T-helper 2 cell treated with Interferon-gamma antibody and Interleukin-4, amounts not matched to agents 5 μg/mL and 100 μg/mL, for 36 hours (primary cell): ENCODE results near the gene TMEM88.

Experiments
- DNase-seq: peaks from one replicate; pipeline ENCODE4 v3.0.0; 2021; ENCODE audit warnings: low spot score
- H3K27ac Mint-ChIP-seq: one replicate; pipeline ENCODE4 v1.8.0; 2021; ENCODE audit warnings: mild to moderate bottlenecking, mixed read lengths
- H3K27me3 Mint-ChIP-seq: one replicate; pipeline ENCODE4 v1.8.0; 2021; ENCODE audit warnings: low read depth, mixed read lengths
- H3K36me3 Mint-ChIP-seq: one replicate; pipeline ENCODE4 v1.8.0; 2021; ENCODE audit warnings: low read depth, mixed read lengths
- H3K4me1 Mint-ChIP-seq: one replicate; pipeline ENCODE4 v1.8.0; 2021; ENCODE audit warnings: low read depth, mixed read lengths
- H3K4me3 Mint-ChIP-seq: one replicate; pipeline ENCODE4 v1.8.0; 2022; ENCODE audit warnings: mild to moderate bottlenecking, moderate library complexity, mixed read lengths
- H3K9me3 Mint-ChIP-seq: one replicate; pipeline ENCODE4 v1.8.0; 2021; ENCODE audit warnings: mixed read lengths

TMEM88 gene

GRCh38 chr17:7887038-7887481 lies 32.2 kb downstream of the TMEM88 start:
- Mint-ChIP-seq H3K4me3 (no peak overlapping the region), H3K9me3 (no peaks in the 10 kb centered on the region), H3K36me3 (peaks cover 29% of the 10 kb centered on the region), H3K27ac (no peak overlapping the region), H3K27me3 (no peaks in the 10 kb centered on the region), H3K4me1 (peaks cover 13% of the 10 kb centered on the region)
- no peak for DNase-seq

- H3K27ac Mint-ChIP-seq = no peak overlapping the region
- no peaks in the 10 kb centered on the region for H3K9me3 Mint-ChIP-seq
Measured at GRCh38 chr17:7887482-7888183, 32.8 kb downstream of the TMEM88 start.

GRCh38 chr17:7888184-7888920 lies 33.5 kb downstream of the TMEM88 start, which contains the start of gene CHD3:
CHD3 (plus strand) TSS chr17:7888789; CDS start chr17:7889001, 212 bp downstream.
- no peak within 1 kb of the TSS for H3K27ac Mint-ChIP-seq
- peaks cover 35% of the 10 kb centered on the region for H3K36me3 Mint-ChIP-seq
- peak; percentile 69 for DNase-seq
- H3K27me3 Mint-ChIP-seq = no peaks in the 10 kb centered on the region
- peaks cover 13% of the 10 kb centered on the region for H3K4me1 Mint-ChIP-seq
- H3K4me3 Mint-ChIP-seq = no peak within 1 kb of the TSS
- no peaks in the 10 kb centered on the region for H3K9me3 Mint-ChIP-seq

More at GRCh38 chr17:7887482-7888183, 32.8 kb downstream of the TMEM88 start:
- H3K4me1 Mint-ChIP-seq = peaks cover 13% of the 10 kb centered on the region
- H3K4me3 Mint-ChIP-seq = no peak overlapping the region
- H3K27me3 Mint-ChIP-seq = no peaks in the 10 kb centered on the region
- peak; percentile 90 for DNase-seq
- peaks cover 31% of the 10 kb centered on the region for H3K36me3 Mint-ChIP-seq

- Mint-ChIP-seq H3K36me3 (peaks cover 45% of the 10 kb centered on the region), H3K4me1 (peaks cover 13% of the 10 kb centered on the region), H3K27ac (no peak overlapping the region), H3K4me3 (no peak overlapping the region), H3K27me3 (no peaks in the 10 kb centered on the region), H3K9me3 (no peaks in the 10 kb centered on the region)
- no peak for DNase-seq
Measured at GRCh38 chr17:7889166-7889955, 34.5 kb downstream of the TMEM88 start.

- no peak for DNase-seq
- H3K9me3 Mint-ChIP-seq = no peaks in the 10 kb centered on the region
- H3K4me1 Mint-ChIP-seq = peaks cover 16% of the 10 kb centered on the region
- peaks cover 72% of the 10 kb centered on the region for H3K36me3 Mint-ChIP-seq
- no peak overlapping the region for H3K4me3 Mint-ChIP-seq
- no peak overlapping the region for H3K27ac Mint-ChIP-seq
- no peaks in the 10 kb centered on the region for H3K27me3 Mint-ChIP-seq
Measured at GRCh38 chr17:7893187-7893880, 38.5 kb downstream of the TMEM88 start.

GRCh38 chr17:7894226-7894625 lies 39.4 kb downstream of the TMEM88 start:
- Mint-ChIP-seq H3K4me1 (peaks cover 16% of the 10 kb centered on the region), H3K36me3 (peaks cover 81% of the 10 kb centered on the region), H3K27me3 (no peaks in the 10 kb centered on the region), H3K9me3 (no peaks in the 10 kb centered on the region), H3K27ac (no peak overlapping the region), H3K4me3 (no peak overlapping the region)
- DNase-seq = no peak

GRCh38 chr17:7894866-7895265 lies 40.0 kb downstream of the TMEM88 start:
- no peak for DNase-seq
- H3K36me3 Mint-ChIP-seq = peaks cover 82% of the 10 kb centered on the region
- H3K4me3 Mint-ChIP-seq = no peak overlapping the region
- H3K27me3 Mint-ChIP-seq = no peaks in the 10 kb centered on the region
- no peak overlapping the region for H3K27ac Mint-ChIP-seq
- H3K9me3 Mint-ChIP-seq = no peaks in the 10 kb centered on the region
- H3K4me1 Mint-ChIP-seq = peaks cover 12% of the 10 kb centered on the region

GRCh38 chr17:7897090-7897489 lies 42.2 kb downstream of the TMEM88 start:
- H3K9me3 Mint-ChIP-seq = no peaks in the 10 kb centered on the region
- no peak overlapping the region for H3K27ac Mint-ChIP-seq
- peaks cover 83% of the 10 kb centered on the region for H3K36me3 Mint-ChIP-seq
- H3K4me1 Mint-ChIP-seq = peaks cover 8% of the 10 kb centered on the region
- no peak overlapping the region for H3K4me3 Mint-ChIP-seq
- no peak for DNase-seq
- no peaks in the 10 kb centered on the region for H3K27me3 Mint-ChIP-seq

- H3K4me3 Mint-ChIP-seq = no peak overlapping the region
- no peaks in the 10 kb centered on the region for H3K9me3 Mint-ChIP-seq
- peaks cover 8% of the 10 kb centered on the region for H3K4me1 Mint-ChIP-seq
- no peak overlapping the region for H3K27ac Mint-ChIP-seq
- H3K27me3 Mint-ChIP-seq = no peaks in the 10 kb centered on the region
- DNase-seq = no peak
- H3K36me3 Mint-ChIP-seq = peaks cover 87% of the 10 kb centered on the region
Measured at GRCh38 chr17:7897773-7898172, 42.9 kb downstream of the TMEM88 start.

GRCh38 chr17:7903154-7904103 lies 48.6 kb downstream of the TMEM88 start:
- peaks cover 87% of the 10 kb centered on the region for H3K36me3 Mint-ChIP-seq
- no peaks in the 10 kb centered on the region for H3K9me3 Mint-ChIP-seq
- no peak for DNase-seq
- H3K4me1 Mint-ChIP-seq = no peaks in the 10 kb centered on the region
- H3K27ac Mint-ChIP-seq = no peak overlapping the region
- H3K27me3 Mint-ChIP-seq = no peaks in the 10 kb centered on the region
- H3K4me3 Mint-ChIP-seq = no peak overlapping the region
